Activated CD8-positive, alpha-beta T cell treated with anti-CD3 and anti-CD28 coated beads for 36 hours (primary cell): ENCODE data around the gene HDAC5. TPM values are rescaled to one million over a fixed set of nuclear protein-coding genes. Genes with fewer than 3 reads are reported as not detected.
"Not testable (repeated sequence)": the region's sequence is repeated elsewhere in the genome, so short reads cannot be mapped to it uniquely, and the experiment has no call there.

Experiments used
- ATAC-seq: fragments of 200-7000 bp; cut with Tn5 transposase; one replicate; pipeline ENCODE4 v1.10.0; 2021; ENCODE audit warnings: mild to moderate bottlenecking, moderate library complexity
- CTCF ChIA-PET: fragments of 350-600 bp; sonication (Branson Sonifier 250); formaldehyde crosslinking; loops from one replicate; lab custom pipeline; 2021; ENCODE audit warnings: antibody characterized with exemption; lab: Charles Lee
- POLR2A ChIA-PET: fragments of 350-600 bp; sonication (Branson Sonifier 250); formaldehyde crosslinking; loops from one replicate; lab custom pipeline; 2021; ENCODE audit warnings: antibody characterized with exemption; lab: Charles Lee
- DNase-seq: peaks from one replicate; pipeline ENCODE4 v3.0.0-alpha.2; 2020
- H3K27ac Mint-ChIP-seq: one replicate; pipeline ENCODE4 v1.8.0; 2021; ENCODE audit warnings: mild to moderate bottlenecking, mixed read lengths
- H3K27me3 Mint-ChIP-seq: one replicate; pipeline ENCODE4 v1.8.0; 2021; ENCODE audit warnings: mixed read lengths
- H3K36me3 Mint-ChIP-seq: one replicate; pipeline ENCODE4 v1.8.0; 2021; ENCODE audit warnings: low read depth, mixed read lengths
- H3K4me1 Mint-ChIP-seq: one replicate; pipeline ENCODE4 v1.8.0; 2021; ENCODE audit warnings: low read depth, mixed read lengths
- H3K4me3 Mint-ChIP-seq: one replicate; pipeline ENCODE4 v1.8.0; 2021; ENCODE audit warnings: mild to moderate bottlenecking, moderate library complexity, mixed read lengths
- H3K9me3 Mint-ChIP-seq: one replicate; pipeline ENCODE4 v1.8.0; 2021; ENCODE audit warnings: mixed read lengths
- CTCF ChIP-seq: fragments of 200-600 bp; IDR thresholded peaks from one replicate; pipeline ENCODE4 v1.8.0; 2022; ENCODE audit warnings: antibody characterized with exemption, mild to moderate bottlenecking
- intact Hi-C: fragments of 100-400 bp; cut with micrococcal nuclease; formaldehyde crosslinking; loops from one replicate; pipeline ENCODE4 v1.10.0; 2022
- total RNA-seq, 2 experiments: library from RNA; stranded (reverse); gene quantifications; one replicate each; pipeline ENCODE4 v1.2.3, GENCODE V29; 2021

The HDAC5 gene
- total RNA-seq, 2 experiments from 2014 or later: 19.1 to 19.3 TPM

DNA sequence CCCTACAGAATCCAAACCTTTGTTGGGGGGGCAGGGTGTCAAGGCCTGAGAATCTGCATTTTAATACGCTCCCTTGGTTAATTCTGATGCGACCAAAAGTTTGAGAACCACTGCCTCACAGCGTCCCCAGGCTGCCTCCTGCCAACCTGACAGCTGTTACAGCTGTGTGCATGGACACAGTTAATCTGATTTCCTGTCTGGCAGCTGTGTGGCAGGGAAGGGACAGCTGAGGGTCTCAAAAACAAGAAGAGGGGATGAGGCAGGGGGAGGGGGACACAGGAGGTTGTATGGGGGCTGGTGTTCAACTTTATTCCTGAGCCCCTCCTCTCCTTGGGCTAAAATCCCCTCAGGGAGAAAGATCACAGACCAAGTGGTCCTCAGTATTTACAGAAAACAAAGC is 17.5 kb downstream of the HDAC5 start:
- ChIA-PET CTCF (interaction anchor here (1.7 kb wide), 1 partner anchor 10 kb away, joined by 11 read pairs; no protein-coding TSS in a partner anchor), POLR2A (interaction anchor here (1.1 kb wide), 1 partner anchor 17 kb away, joined by 3 read pairs; the partner anchor contains the start of gene HDAC5)
- intact Hi-C loops: no loop called here
- no peaks in the 10 kb centered on the region for H3K9me3 Mint-ChIP-seq
- ATAC-seq (no peak), DNase-seq (no peak)
- no peak for TF ChIP-seq CTCF
- no peak overlapping the region for H3K27ac Mint-ChIP-seq
- H3K4me1 Mint-ChIP-seq: no peaks in the 10 kb centered on the region
- no peaks in the 10 kb centered on the region for H3K36me3 Mint-ChIP-seq
- H3K4me3 Mint-ChIP-seq: no peak overlapping the region
- H3K27me3 Mint-ChIP-seq: no peaks in the 10 kb centered on the region

DNA sequence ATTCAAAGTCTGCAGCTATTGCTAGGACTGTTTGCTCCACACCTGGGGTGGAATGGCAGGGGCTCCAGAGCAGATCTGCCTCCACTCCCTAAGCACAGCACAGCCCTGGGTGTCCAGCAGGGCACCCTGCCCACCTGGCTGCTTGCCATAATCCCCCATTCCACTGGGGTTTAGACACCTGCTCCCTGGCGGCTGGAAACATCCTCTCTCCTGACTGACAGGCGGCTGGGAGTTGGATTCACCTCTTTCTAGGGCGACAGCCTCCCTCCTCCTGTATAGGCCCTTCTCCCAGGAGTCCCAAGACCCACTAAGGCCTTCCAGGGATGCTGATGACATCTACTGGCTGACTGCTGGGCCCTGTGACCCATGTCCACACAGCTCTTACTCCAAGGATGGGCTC is 18.0 kb downstream of the HDAC5 start:
- CTCF ChIA-PET: no interaction called here

DNA sequence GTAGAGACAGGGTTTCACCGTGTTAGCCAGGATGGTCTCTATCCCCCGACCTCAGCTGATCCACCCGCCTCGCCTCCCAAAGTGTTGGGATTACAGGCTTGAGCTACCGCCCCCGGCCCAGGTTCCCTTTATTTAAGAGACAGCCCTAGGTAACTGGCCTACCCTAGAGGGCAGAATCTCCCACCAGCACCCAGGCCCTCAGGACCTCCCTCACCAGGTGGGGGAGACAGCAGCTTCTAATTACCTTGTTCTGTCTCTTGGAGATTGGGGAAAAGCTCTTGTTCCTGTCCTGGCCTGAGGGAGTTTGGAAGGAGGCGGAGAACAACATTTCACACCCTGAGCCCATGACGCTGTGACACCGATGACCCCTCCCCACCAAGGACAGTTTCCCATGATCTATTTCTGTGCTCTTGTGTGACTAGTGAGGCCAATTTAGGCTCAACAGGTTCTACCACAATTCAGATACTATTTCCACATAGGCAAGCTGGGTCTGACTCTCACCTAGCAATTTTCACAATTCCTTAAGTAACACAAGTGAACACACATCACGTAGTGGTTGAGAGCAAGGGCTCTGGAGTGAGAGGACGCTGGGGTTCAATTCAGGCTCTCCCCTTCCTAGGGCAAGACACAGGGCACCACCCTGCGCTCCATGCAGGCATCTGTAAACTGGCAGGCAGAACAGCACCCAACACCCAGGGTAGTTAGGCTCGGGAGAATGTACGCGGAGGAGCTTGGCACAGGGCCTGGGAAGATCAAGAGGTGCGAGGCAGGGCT is 20.4 kb downstream of the HDAC5 start:
- H3K4me1 Mint-ChIP-seq: peaks cover 1% of the 10 kb centered on the region
- no peak overlapping the region for H3K27ac Mint-ChIP-seq
- no peak for TF ChIP-seq CTCF
- CTCF ChIA-PET: interaction anchor here (0.7 to 1.6 kb wide), 3 partner anchors 10 to 13 kb away, joined by 3 to 4 read pairs (median 3); no protein-coding TSS in a partner anchor
- H3K9me3 Mint-ChIP-seq: no peaks in the 10 kb centered on the region
- no peaks in the 10 kb centered on the region for H3K36me3 Mint-ChIP-seq
- POLR2A ChIA-PET: interaction anchor here (0.5 to 1.3 kb wide), 3 partner anchors 14 to 178 kb away, joined by 3 read pairs; no protein-coding TSS in a partner anchor
- no peaks in the 10 kb centered on the region for H3K27me3 Mint-ChIP-seq
- no peak overlapping the region for H3K4me3 Mint-ChIP-seq
- no peak for DNase-seq
- intact Hi-C loops: no loop called here
- ATAC-seq: no peak

More for the DNA sequence above, 18.0 kb downstream of the HDAC5 start:
- Mint-ChIP-seq H3K36me3 (no peaks in the 10 kb centered on the region), H3K9me3 (no peaks in the 10 kb centered on the region), H3K27ac (no peak overlapping the region), H3K4me3 (no peak overlapping the region), H3K4me1 (no peaks in the 10 kb centered on the region), H3K27me3 (no peaks in the 10 kb centered on the region)
- intact Hi-C loops: no loop called here
- TF ChIP-seq CTCF: no peak
- ATAC-seq (no peak), DNase-seq (no peak)
- POLR2A ChIA-PET: interaction anchor here (1.1 kb wide), 1 partner anchor 18 kb away, joined by 3 read pairs; the partner anchor contains the start of gene HDAC5

DNA sequence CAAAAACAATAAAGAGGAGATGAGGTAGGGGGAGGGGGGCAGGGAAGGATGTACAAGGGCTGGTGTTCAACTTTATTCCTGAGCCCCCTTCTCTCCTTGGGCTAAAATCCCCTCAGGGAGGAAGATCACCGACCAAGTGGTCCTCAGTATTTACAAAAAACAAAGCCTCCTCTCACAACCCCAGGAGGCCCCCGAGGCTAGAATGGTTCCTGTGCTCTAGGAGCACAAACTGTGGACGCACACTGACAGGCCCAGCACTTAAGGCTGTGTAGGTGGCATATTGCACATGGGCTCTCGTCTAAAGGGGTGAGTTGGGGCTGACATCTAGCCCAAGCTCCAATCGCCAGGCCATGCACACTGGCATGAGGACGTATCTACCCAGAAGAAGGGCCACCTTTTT is 21.6 kb downstream of the HDAC5 start:
- CTCF ChIA-PET: interaction anchor here (1.0 to 2.2 kb wide), 3 partner anchors 12 to 49 kb away, joined by 3 to 5 read pairs (median 3); no protein-coding TSS in a partner anchor
- ATAC-seq, H3K27ac Mint-ChIP-seq, H3K4me3 Mint-ChIP-seq, H3K9me3 Mint-ChIP-seq, DNase-seq, H3K27me3 Mint-ChIP-seq, H3K4me1 Mint-ChIP-seq, intact Hi-C loops, H3K36me3 Mint-ChIP-seq: not testable (repeated sequence)
- POLR2A ChIA-PET: interaction anchor here (0.7 to 1.3 kb wide), 3 partner anchors 16 to 33 kb away, joined by 3 read pairs; no protein-coding TSS in a partner anchor

GRCh38 chr17:44097110-44097958 is 26.1 kb downstream of the HDAC5 start:
- POLR2A ChIA-PET: no interaction called here
- H3K36me3 Mint-ChIP-seq: no peaks in the 10 kb centered on the region
- ATAC-seq (no peak), DNase-seq (no peak)
- TF ChIP-seq CTCF: no peak
- no peaks in the 10 kb centered on the region for H3K9me3 Mint-ChIP-seq
- H3K4me3 Mint-ChIP-seq: no peak overlapping the region
- peaks cover 13% of the 10 kb centered on the region for H3K4me1 Mint-ChIP-seq
- CTCF ChIA-PET: interaction anchor here (1.4 kb wide), 1 partner anchor 71 kb away, joined by 3 read pairs; no protein-coding TSS in a partner anchor
- H3K27ac Mint-ChIP-seq: no peak overlapping the region
- intact Hi-C loops: no loop called here
- H3K27me3 Mint-ChIP-seq: no peaks in the 10 kb centered on the region
